Dermis microvascular lymphatic vessel endothelial cell (primary cell): ENCODE data around the gene AZU1. TPM values are rescaled to one million over a fixed set of nuclear protein-coding genes. Genes with fewer than 3 reads are reported as not detected.

Experiments used
- DNase-seq, 2 donors: peaks; one replicate each; pipeline versions ENCODE4 v3.0.0 to v3.0.0-alpha.2; 2010; ENCODE audit warnings: low read depth in 2 of 2
- total RNA-seq: library from RNA; depleted of rRNA; stranded (reverse); fragments of >200 nt; gene quantifications from 2 replicates; pipeline ENCODE4 v1.2.1, GENCODE V29; 2014

Gene AZU1
- total RNA-seq, 1 donor from 2014 or later = not detected

- DNase-seq = peak; percentile 100
Observed at GRCh38 chr19:796692-797527, 30.7 kb upstream of the AZU1 start, which contains the start of gene PTBP1. Gene PTBP1, plus strand, starts transcription at chr19:797452. Its CDS starts 46 bp downstream, at chr19:797498.

- peak; percentile 69 to 91 for DNase-seq
Observed at GRCh38 chr19:797528-798414, 29.9 kb upstream of the AZU1 start.

GRCh38 chr19:798415-799075, 29.1 kb upstream of the AZU1 start:
- no peak for DNase-seq

GRCh38 chr19:799076-799881, 28.4 kb upstream of the AZU1 start:
- DNase-seq = peak in 1 of 2 donors; percentile 49

GRCh38 chr19:800360-801029, 27.1 kb upstream of the AZU1 start:
- peak in 1 of 2 donors; percentile 42 for DNase-seq

- peak in 1 of 2 donors; percentile 44 for DNase-seq
Observed at GRCh38 chr19:801030-801860, 26.4 kb upstream of the AZU1 start.

GRCh38 chr19:801861-802497, 25.7 kb upstream of the AZU1 start:
- peak in 1 of 2 donors; percentile 58 for DNase-seq

GRCh38 chr19:802498-803098, 25.0 kb upstream of the AZU1 start:
- peak in 1 of 2 donors; percentile 40 for DNase-seq

- DNase-seq = no peak
Observed at GRCh38 chr19:803099-803561, 24.5 kb upstream of the AZU1 start.

- DNase-seq = no peak
Observed at GRCh38 chr19:803686-804418, 23.8 kb upstream of the AZU1 start.

GRCh38 chr19:804419-805165, 23.0 kb upstream of the AZU1 start:
- DNase-seq = no peak

- DNase-seq = no peak
Observed at GRCh38 chr19:805166-805551, 22.5 kb upstream of the AZU1 start.

GRCh38 chr19:805600-806550, 21.8 kb upstream of the AZU1 start:
- no peak for DNase-seq

GRCh38 chr19:806815-807421, 20.7 kb upstream of the AZU1 start:
- DNase-seq = no peak
